OCI-LY1 (cell line): Measurements from ENCODE around the gene GALNT14.

Experiments
- EZH2 ChIP-seq: fragments of 200-600 bp; sonication (generic), shearing (Covaris generic); IDR thresholded peaks from 2 replicates; pipeline ENCODE4 v1.8.0; 2017; ENCODE audit warnings: borderline replicate concordance, mixed run types, mild to moderate bottlenecking, antibody characterized with exemption, low read length, moderate library complexity, mixed read lengths
- TF ChIP-seq, protein P1 (sequence below): fragments of 200-600 bp; sonication (generic), shearing (Covaris generic); IDR thresholded peaks from 2 replicates; pipeline ENCODE4 v1.5.1; 2017; ENCODE audit warnings: mild to moderate bottlenecking, antibody characterized with exemption, low read length, moderate library complexity, mixed read lengths

DNA sequence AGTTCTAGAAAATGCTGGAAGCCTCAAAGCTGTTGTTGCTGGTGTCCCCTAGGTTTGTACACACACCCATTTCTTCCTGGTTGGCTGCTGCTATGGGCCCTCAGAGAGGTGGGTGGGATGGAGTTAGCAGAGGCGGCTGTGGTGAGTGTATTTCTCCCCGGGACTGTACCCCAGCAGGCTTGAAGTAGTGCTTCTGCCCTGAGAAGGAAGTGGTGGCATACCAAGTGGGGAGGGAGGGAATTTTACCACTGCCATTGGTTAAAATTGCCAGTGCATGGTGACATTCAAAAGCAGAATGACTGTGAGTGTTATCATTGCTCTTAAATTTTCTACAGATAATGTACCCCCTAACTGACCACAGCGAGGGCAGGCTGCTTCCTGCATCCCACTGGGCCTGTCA, 205.4 kb downstream of the GALNT14 start:
- TF ChIP-seq, protein P1, sequence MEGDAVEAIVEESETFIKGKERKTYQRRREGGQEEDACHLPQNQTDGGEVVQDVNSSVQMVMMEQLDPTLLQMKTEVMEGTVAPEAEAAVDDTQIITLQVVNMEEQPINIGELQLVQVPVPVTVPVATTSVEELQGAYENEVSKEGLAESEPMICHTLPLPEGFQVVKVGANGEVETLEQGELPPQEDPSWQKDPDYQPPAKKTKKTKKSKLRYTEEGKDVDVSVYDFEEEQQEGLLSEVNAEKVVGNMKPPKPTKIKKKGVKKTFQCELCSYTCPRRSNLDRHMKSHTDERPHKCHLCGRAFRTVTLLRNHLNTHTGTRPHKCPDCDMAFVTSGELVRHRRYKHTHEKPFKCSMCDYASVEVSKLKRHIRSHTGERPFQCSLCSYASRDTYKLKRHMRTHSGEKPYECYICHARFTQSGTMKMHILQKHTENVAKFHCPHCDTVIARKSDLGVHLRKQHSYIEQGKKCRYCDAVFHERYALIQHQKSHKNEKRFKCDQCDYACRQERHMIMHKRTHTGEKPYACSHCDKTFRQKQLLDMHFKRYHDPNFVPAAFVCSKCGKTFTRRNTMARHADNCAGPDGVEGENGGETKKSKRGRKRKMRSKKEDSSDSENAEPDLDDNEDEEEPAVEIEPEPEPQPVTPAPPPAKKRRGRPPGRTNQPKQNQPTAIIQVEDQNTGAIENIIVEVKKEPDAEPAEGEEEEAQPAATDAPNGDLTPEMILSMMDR, result no peak
- TF ChIP-seq EZH2, result no peak
